Liver (tissue), 9 donors: ENCODE results near the gene CD164L2. TPM values are rescaled to one million over a fixed set of nuclear protein-coding genes. Genes with fewer than 3 reads are reported as not detected.

ENCODE experiments used
- DNase-seq: peaks from one replicate; pipeline ENCODE4 v3.0.0-alpha.2; 2017; ENCODE audit warnings: low spot score
- H3K27ac ChIP-seq, 2 donors: one replicate each; pipeline ENCODE4 v1.7.0; 2013; ENCODE audit warnings: inconsistent platforms in 2 of 2, low read length in 2 of 2, control low read depth in 1 of 2, low read depth in 1 of 2, mild to moderate bottlenecking in 1 of 2
- H3K27me3 ChIP-seq, 4 donors: one replicate each; pipeline versions ENCODE4 v1.6.1 to v1.7.0; 2013; ENCODE audit warnings: low read length in 3 of 4, inconsistent platforms in 1 of 4, mild to moderate bottlenecking in 1 of 4, moderate library complexity in 1 of 4; ENCODE audit not compliant: control insufficient read depth in 4 of 4, insufficient read depth in 4 of 4
- H3K36me3 ChIP-seq, 4 donors: one replicate each; pipeline versions ENCODE4 v1.6.1 to v1.7.0; 2013; ENCODE audit warnings: low read length in 3 of 4, mild to moderate bottlenecking in 3 of 4, low read depth in 1 of 4, moderate library complexity in 1 of 4; ENCODE audit not compliant: control insufficient read depth in 4 of 4, insufficient read depth in 3 of 4
- H3K4me1 ChIP-seq, 4 donors: one replicate each; pipeline versions ENCODE4 v1.6.1 to v1.7.0; 2013; ENCODE audit warnings: low read length in 3 of 4, mild to moderate bottlenecking in 3 of 4, moderate library complexity in 1 of 4; ENCODE audit not compliant: control insufficient read depth in 4 of 4, insufficient read depth in 4 of 4
- H3K4me3 ChIP-seq, 3 donors: one replicate each; pipeline versions ENCODE4 v1.6.1 to v1.7.0; 2013; ENCODE audit warnings: low read length in 3 of 3, control low read depth in 1 of 3, low read depth in 1 of 3, mild to moderate bottlenecking in 1 of 3
- H3K9ac ChIP-seq, 2 donors: one replicate each; pipeline ENCODE4 v1.7.0; 2013; ENCODE audit warnings: low read length in 2 of 2, mild to moderate bottlenecking in 2 of 2, moderate library complexity in 2 of 2, control low read depth in 1 of 2, low read depth in 1 of 2
- H3K9me3 ChIP-seq, 4 donors: one replicate each; pipeline versions ENCODE4 v1.6.1 to v1.7.0; 2013; ENCODE audit warnings: low read length in 3 of 4; ENCODE audit not compliant: control insufficient read depth in 4 of 4
- ATF3 ChIP-seq: IDR thresholded peaks from 2 replicates; pipeline ENCODE4 v1.6.1; 2016; ENCODE audit warnings: antibody characterized with exemption
- CTCF ChIP-seq: fragments of 150-350 bp; IDR thresholded peaks from 2 replicates; pipeline ENCODE4 v1.5.1; 2017; ENCODE audit warnings: improper control_type of control experiment, low read depth, low read length; ENCODE audit not compliant: missing input control
- EGR1 ChIP-seq, 2 donors: IDR thresholded peaks; 2 replicates each; pipeline ENCODE4 v1.6.1; 2016 to 2018; ENCODE audit warnings: antibody characterized with exemption in 2 of 2, low read depth in 2 of 2
- FOXA1 ChIP-seq: IDR thresholded peaks from 2 replicates; pipeline ENCODE4 v1.6.1; 2016; ENCODE audit warnings: antibody characterized with exemption
- FOXA2 ChIP-seq: IDR thresholded peaks from 2 replicates; pipeline ENCODE4 v1.6.1; 2016; ENCODE audit warnings: antibody characterized with exemption
- GABPA ChIP-seq, 2 donors: IDR thresholded peaks in 1 of 2; conservative IDR thresholded peaks in 1 of 2; 2 replicates each; pipeline ENCODE4 v1.6.1; 2016; ENCODE audit warnings: antibody characterized with exemption in 2 of 2, mild to moderate bottlenecking in 1 of 2, moderate library complexity in 1 of 2
- HNF4A ChIP-seq, 2 donors: conservative IDR thresholded peaks; 2 replicates each; pipeline ENCODE4 v1.6.1; 2016; ENCODE audit warnings: antibody characterized with exemption in 2 of 2, mild to moderate bottlenecking in 2 of 2
- HNF4G ChIP-seq: IDR thresholded peaks from 2 replicates; pipeline ENCODE4 v1.6.1; 2016; ENCODE audit warnings: antibody characterized with exemption
- JUND ChIP-seq, 2 donors: IDR thresholded peaks; 2 replicates each; pipeline ENCODE4 v1.6.1; 2016; ENCODE audit warnings: antibody characterized with exemption in 2 of 2
- MAX ChIP-seq: IDR thresholded peaks from 2 replicates; pipeline ENCODE4 v1.6.1; 2016; ENCODE audit warnings: antibody characterized with exemption
- NR2F2 ChIP-seq: IDR thresholded peaks from 2 replicates; pipeline ENCODE4 v1.6.1; 2016; ENCODE audit warnings: antibody characterized with exemption
- RAD21 ChIP-seq, 2 donors: IDR thresholded peaks; 2 replicates each; pipeline ENCODE4 v1.6.1; 2016; ENCODE audit warnings: antibody characterized with exemption in 2 of 2, mild to moderate bottlenecking in 2 of 2
- RXRA ChIP-seq, 2 donors: IDR thresholded peaks; 2 replicates each; pipeline ENCODE4 v1.6.1; 2017 to 2018; ENCODE audit warnings: antibody characterized with exemption in 2 of 2, mild to moderate bottlenecking in 1 of 2
- SP1 ChIP-seq: IDR thresholded peaks from 2 replicates; pipeline ENCODE4 v1.6.1; 2018; ENCODE audit warnings: antibody characterized with exemption, mild to moderate bottlenecking
- TAF1 ChIP-seq: conservative IDR thresholded peaks from 2 replicates; pipeline ENCODE4 v1.6.1; 2016; ENCODE audit warnings: antibody characterized with exemption, mild to moderate bottlenecking
- YY1 ChIP-seq: IDR thresholded peaks from 2 replicates; pipeline ENCODE4 v1.6.1; 2016; ENCODE audit warnings: antibody characterized with exemption, mild to moderate bottlenecking
- ZBTB33 ChIP-seq: IDR thresholded peaks from 2 replicates; pipeline ENCODE4 v1.6.1; 2016; ENCODE audit warnings: antibody characterized with exemption
- WGBS: extraction: QIAGEN DNeasy Blood & Tissue Kit; methylation state at CpG from one replicate; pipeline ENCODE4 v1.1.7; 2013; 5-methylcytosine and 5-hydroxymethylcytosine counted together
- polyA plus RNA-seq, 2 donors: library from polyadenylated mRNA; stranded (reverse) in 1 of 2; unstranded in 1 of 2; fragments of 200-250 nt in 1 of 2; fragments of >200 nt in 1 of 2; fragmentation: Nextera tagmentation in 1 of 2; extraction: Ambion mirVana in 1 of 2; gene quantifications; one replicate each; pipeline versions ENCODE4 v1.2.1 to v1.2.3, GENCODE V29; 2013 to 2015
- total RNA-seq, 2 donors: library from RNA; depleted of rRNA; stranded (reverse); fragments of >200 nt; gene quantifications; one replicate each; pipeline ENCODE4 v1.2.3, GENCODE V29; 2014
- TF ChIP-seq, protein P1 (sequence below): IDR thresholded peaks from 2 replicates; pipeline ENCODE4 v1.6.1; 2016; ENCODE audit warnings: antibody characterized with exemption, mild to moderate bottlenecking
- donor health status: healthy.
- donor health status: healthy.
- donor health status: healthy.
- donor health status: healthy.
- donor health status: healthy.

Gene CD164L2
- total and polyA plus RNA-seq, 4 donors = not detected

DNA sequence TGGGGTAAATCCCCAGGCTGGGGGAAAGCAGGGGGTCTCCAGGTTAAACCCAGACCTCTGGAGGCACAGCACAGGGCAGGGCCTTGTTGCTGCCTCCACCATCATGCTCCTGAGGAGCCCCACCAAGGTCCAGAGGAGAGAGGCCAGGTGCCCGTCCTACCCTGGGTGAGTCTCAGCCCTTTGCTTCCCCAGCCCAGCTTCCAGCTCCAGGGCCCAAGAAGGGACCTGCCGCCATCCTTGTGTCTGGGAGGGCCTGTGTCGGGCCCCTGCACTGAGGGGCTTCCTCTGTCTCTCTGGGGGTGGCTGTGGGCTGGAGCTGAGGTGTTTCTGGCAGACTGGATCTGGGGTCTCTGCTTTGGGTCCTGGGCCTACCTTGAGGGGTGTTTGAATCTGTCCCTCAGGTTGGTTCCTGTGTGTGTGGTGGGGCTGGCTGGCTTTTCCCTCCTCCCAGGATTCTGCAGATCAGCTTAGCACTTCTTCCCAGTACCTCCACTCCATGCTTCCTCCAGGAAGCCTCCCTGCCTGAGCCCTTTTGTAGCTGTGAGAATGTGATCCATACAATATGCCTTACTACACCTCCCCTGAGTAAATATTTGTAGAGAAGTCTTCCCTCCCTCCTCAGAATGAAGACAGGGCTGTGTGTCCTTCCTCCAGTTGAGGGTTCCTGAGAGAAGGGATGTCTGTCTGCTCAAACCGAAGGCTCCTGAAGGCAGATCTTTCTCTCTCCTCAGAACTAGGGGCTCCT, 15.4 kb upstream of the CD164L2 start (continued):
- no peak for TF ChIP-seq CTCF
- TF ChIP-seq EGR1 (IDR thresholded peaks at IDR 0.05; ENCODE audit: low read depth in 2 of 2) = no peak

GRCh38 chr1:27397749-27398148, 14.6 kb upstream of the CD164L2 start:
- Histone ChIP-seq H3K27me3 (no peaks in the 10 kb centered on the region), H3K4me1 (peaks cover 0 to 7% (median under 1%) of the 10 kb centered on the region in 4 donors), H3K36me3 (no peaks in the 10 kb centered on the region), H3K4me3 (no peak overlapping the region), H3K9me3 (no peaks in the 10 kb centered on the region), H3K27ac (no peak overlapping the region), H3K9ac (no peak overlapping the region)
- TF ChIP-seq ATF3 (no peak), TAF1 (no peak), HNF4A (conservative IDR thresholded peaks at IDR 0.05) (no peak), YY1 (no peak), JUND (IDR thresholded peaks at IDR 0.05) (no peak), SP1 (no peak), RXRA (IDR thresholded peaks at IDR 0.05) (no peak), CTCF (no peak), MAX (no peak), HNF4G (no peak), ZBTB33 (no peak), GABPA (IDR thresholded peaks at IDR 0.05 in 1 of 2, conservative IDR thresholded peaks at IDR 0.05 in 1 of 2) (no peak), FOXA1 (no peak), FOXA2 (no peak), EGR1 (IDR thresholded peaks at IDR 0.05; ENCODE audit: low read depth in 2 of 2) (no peak), RAD21 (IDR thresholded peaks at IDR 0.05) (no peak), NR2F2 (no peak)
- TF ChIP-seq, protein P1, sequence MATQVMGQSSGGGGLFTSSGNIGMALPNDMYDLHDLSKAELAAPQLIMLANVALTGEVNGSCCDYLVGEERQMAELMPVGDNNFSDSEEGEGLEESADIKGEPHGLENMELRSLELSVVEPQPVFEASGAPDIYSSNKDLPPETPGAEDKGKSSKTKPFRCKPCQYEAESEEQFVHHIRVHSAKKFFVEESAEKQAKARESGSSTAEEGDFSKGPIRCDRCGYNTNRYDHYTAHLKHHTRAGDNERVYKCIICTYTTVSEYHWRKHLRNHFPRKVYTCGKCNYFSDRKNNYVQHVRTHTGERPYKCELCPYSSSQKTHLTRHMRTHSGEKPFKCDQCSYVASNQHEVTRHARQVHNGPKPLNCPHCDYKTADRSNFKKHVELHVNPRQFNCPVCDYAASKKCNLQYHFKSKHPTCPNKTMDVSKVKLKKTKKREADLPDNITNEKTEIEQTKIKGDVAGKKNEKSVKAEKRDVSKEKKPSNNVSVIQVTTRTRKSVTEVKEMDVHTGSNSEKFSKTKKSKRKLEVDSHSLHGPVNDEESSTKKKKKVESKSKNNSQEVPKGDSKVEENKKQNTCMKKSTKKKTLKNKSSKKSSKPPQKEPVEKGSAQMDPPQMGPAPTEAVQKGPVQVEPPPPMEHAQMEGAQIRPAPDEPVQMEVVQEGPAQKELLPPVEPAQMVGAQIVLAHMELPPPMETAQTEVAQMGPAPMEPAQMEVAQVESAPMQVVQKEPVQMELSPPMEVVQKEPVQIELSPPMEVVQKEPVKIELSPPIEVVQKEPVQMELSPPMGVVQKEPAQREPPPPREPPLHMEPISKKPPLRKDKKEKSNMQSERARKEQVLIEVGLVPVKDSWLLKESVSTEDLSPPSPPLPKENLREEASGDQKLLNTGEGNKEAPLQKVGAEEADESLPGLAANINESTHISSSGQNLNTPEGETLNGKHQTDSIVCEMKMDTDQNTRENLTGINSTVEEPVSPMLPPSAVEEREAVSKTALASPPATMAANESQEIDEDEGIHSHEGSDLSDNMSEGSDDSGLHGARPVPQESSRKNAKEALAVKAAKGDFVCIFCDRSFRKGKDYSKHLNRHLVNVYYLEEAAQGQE = no peak
- no peak for DNase-seq
- 71% methylated on average over 7 of the region's 7 CpGs for WGBS
